Transverse colon (tissue), 4 donors: Measurements from ENCODE around the gene PRDM1. TPM values are rescaled to one million over a fixed set of nuclear protein-coding genes. Genes with fewer than 3 reads are reported as not detected.

ENCODE experiments used
- DNase-seq: peaks from one replicate; pipeline ENCODE4 v3.0.0-alpha.2; 2019
- H3K27ac ChIP-seq, 4 donors: fragments of 200-600 bp; sonication (generic); 2 replicates each; pipeline ENCODE4 v1.5.1; 2016 to 2018; ENCODE audit warnings: inconsistent platforms in 4 of 4
- H3K27me3 ChIP-seq: fragments of 200-600 bp; sonication (generic); 2 replicates; pipeline ENCODE4 v1.5.1; 2017; ENCODE audit warnings: inconsistent platforms
- H3K36me3 ChIP-seq, 4 donors: fragments of 200-600 bp; sonication (generic); 2 replicates each; pipeline ENCODE4 v1.5.1; 2017 to 2019; ENCODE audit warnings: inconsistent platforms in 4 of 4
- H3K4me1 ChIP-seq, 4 donors: fragments of 200-600 bp; sonication (generic); 2 replicates each; pipeline ENCODE4 v1.5.1; 2017 to 2020; ENCODE audit warnings: inconsistent platforms in 4 of 4
- H3K4me3 ChIP-seq, 4 donors: fragments of 200-600 bp; sonication (generic); 1 replicate in 1 of 4; 2 replicates in 3 of 4; pipeline versions ENCODE4 v1.5.1 to v1.6.1; 2017 to 2019; ENCODE audit warnings: inconsistent platforms in 4 of 4
- H3K9me3 ChIP-seq, 2 donors: fragments of 200-600 bp; sonication (generic); 2 replicates each; pipeline ENCODE4 v1.5.1; 2017 to 2019; ENCODE audit warnings: inconsistent platforms in 2 of 2
- CTCF ChIP-seq, 5 experiments: fragments of 200-600 bp in 3 of 5; fragments of 450-650 bp in 2 of 5; sonication (generic) in 3 of 5; IDR thresholded peaks; 1 replicate in 2 of 5; 2 replicates in 3 of 5; pipeline ENCODE4 v1.5.1; 2016 to 2017; ENCODE audit warnings: antibody characterized with exemption in 5 of 5, inconsistent platforms in 3 of 5, mild to moderate bottlenecking in 2 of 5, moderate library complexity in 1 of 5
- EP300 ChIP-seq: sonication (generic); formaldehyde crosslinking; IDR thresholded peaks from one replicate; pipeline ENCODE4 v1.6.1; 2017; ENCODE audit warnings: antibody characterized with exemption, low read depth
- POLR2A ChIP-seq: fragments of 450-650 bp; IDR thresholded peaks from one replicate; pipeline ENCODE4 v1.6.1; 2016; ENCODE audit warnings: antibody characterized with exemption, mild to moderate bottlenecking, moderate library complexity
- POLR2AphosphoS5 ChIP-seq, 3 donors: sonication (generic); formaldehyde crosslinking; IDR thresholded peaks; one replicate each; pipeline ENCODE4 v1.6.1; 2016; ENCODE audit warnings: antibody characterized with exemption in 3 of 3
- whole genome bisulfite sequencing, 2 donors: methylation state at CpG; one replicate each; pipeline ENCODE4 v1.1.5; 2018; ENCODE audit warnings: low coverage in 1 of 2; 5-methylcytosine and 5-hydroxymethylcytosine counted together
- in situ Hi-C, 4 donors: fragments of 200-750 bp; cut with MboI; loops; one replicate each; pipeline versions ENCODE4 v1.15.0 to v1.15.1; 2017; ENCODE audit warnings: low sequenced_read_pairs in 3 of 4, low pct_ligation_motif_present in 1 of 4, low pct_unique_long_range_greater_than_20kb in 1 of 4
- intact Hi-C: fragments of 100-400 bp; cut with DNase I; formaldehyde crosslinking; loops from one replicate; pipeline ENCODE4 v1.15.1; 2023; ENCODE audit warnings: low total_unique reads
- total RNA-seq, 4 donors: library from RNA; depleted of rRNA; stranded (reverse); fragments of >200 nt; gene quantifications; one replicate each; pipeline ENCODE4 v1.1.0, GENCODE V29; 2016

Gene PRDM1
- total RNA-seq, 4 donors from 2014 or later, result 2.4 to 32.4 (median 18.6) TPM

- no peak for DNase-seq
- Histone ChIP-seq H3K4me3 (no peak overlapping the region), H3K9me3 (no peaks in the 10 kb centered on the region), H3K4me1 (peaks cover 0 to 38% (median 10%) of the 10 kb centered on the region in 4 donors), H3K27me3 (no peaks in the 10 kb centered on the region), H3K36me3 (no peaks in the 10 kb centered on the region), H3K27ac (no peak overlapping the region)
- in situ Hi-C loops, result no loop called here
- TF ChIP-seq CTCF (IDR thresholded peaks at IDR 0.05), result no peak
- no peak for TF ChIP-seq POLR2A
- TF ChIP-seq EP300, result no peak
- TF ChIP-seq POLR2AphosphoS5 (IDR thresholded peaks at IDR 0.05), result no peak
- 25 to 34% methylated on average over 2 of the region's 2 CpGs for WGBS, 2 donors
- intact Hi-C loops, result no loop called here
Measured at GRCh38 chr6:106112433-106112832, 26.3 kb downstream of the PRDM1 start.

GRCh38 chr6:106113256-106113959 is 27.3 kb downstream of the PRDM1 start:
- 79 to 87% methylated on average over 9 to 10 of the region's 10 CpGs for WGBS, 2 donors
- H3K36me3 ChIP-seq, result no peaks in the 10 kb centered on the region
- no peaks in the 10 kb centered on the region for H3K9me3 ChIP-seq
- no peak overlapping the region for H3K4me3 ChIP-seq
- TF ChIP-seq POLR2A (no peak), EP300 (no peak), POLR2AphosphoS5 (IDR thresholded peaks at IDR 0.05) (no peak), CTCF (IDR thresholded peaks at IDR 0.05) (no peak)
- H3K27me3 ChIP-seq, result no peaks in the 10 kb centered on the region
- in situ Hi-C loops, result no loop called here
- peaks cover 0 to 38% (median 10%) of the 10 kb centered on the region in 4 donors for H3K4me1 ChIP-seq
- intact Hi-C loops, result no loop called here
- no peak overlapping the region for H3K27ac ChIP-seq
- no peak for DNase-seq

GRCh38 chr6:106114492-106114891 is 28.4 kb downstream of the PRDM1 start:
- Histone ChIP-seq H3K36me3 (no peaks in the 10 kb centered on the region), H3K27me3 (no peaks in the 10 kb centered on the region), H3K27ac (no peak overlapping the region), H3K9me3 (no peaks in the 10 kb centered on the region), H3K4me1 (peaks cover 0 to 34% (median 10%) of the 10 kb centered on the region in 4 donors), H3K4me3 (no peak overlapping the region)
- DNase-seq, result no peak
- TF ChIP-seq EP300 (no peak), POLR2AphosphoS5 (IDR thresholded peaks at IDR 0.05) (no peak), CTCF (IDR thresholded peaks at IDR 0.05) (no peak), POLR2A (no peak)
- intact Hi-C loops, result no loop called here
- WGBS, 2 donors, result 76 to 81% methylated on average over 3 to 9 of the region's 9 CpGs
- in situ Hi-C loops, result no loop called here

- WGBS, 2 donors, result 85 to 100% methylated on average over 1 to 5 of the region's 5 CpGs
- peaks cover 0 to 26% (median 5%) of the 10 kb centered on the region in 4 donors for H3K4me1 ChIP-seq
- DNase-seq, result no peak
- no peak overlapping the region for H3K4me3 ChIP-seq
- no peaks in the 10 kb centered on the region for H3K9me3 ChIP-seq
- TF ChIP-seq POLR2A (no peak), EP300 (no peak), CTCF (IDR thresholded peaks at IDR 0.05) (no peak), POLR2AphosphoS5 (IDR thresholded peaks at IDR 0.05) (no peak)
- no peak overlapping the region for H3K27ac ChIP-seq
- H3K27me3 ChIP-seq, result no peaks in the 10 kb centered on the region
- in situ Hi-C loops, result no loop called here
- intact Hi-C loops, result no loop called here
- H3K36me3 ChIP-seq, result no peaks in the 10 kb centered on the region
Measured at GRCh38 chr6:106115286-106115685, 29.1 kb downstream of the PRDM1 start.
